Measurements from ENCODE around the gene TANK. TPM values are rescaled to one million over a fixed set of nuclear protein-coding genes. Genes with fewer than 3 reads are reported as not detected.

Gene TANK
- total and polyA plus RNA-seq, 2 of the 13 experiments (the other 11 are each of a cell fraction or from before 2014, with no cell fraction given): 66.9 to 96.1 TPM

DNA sequence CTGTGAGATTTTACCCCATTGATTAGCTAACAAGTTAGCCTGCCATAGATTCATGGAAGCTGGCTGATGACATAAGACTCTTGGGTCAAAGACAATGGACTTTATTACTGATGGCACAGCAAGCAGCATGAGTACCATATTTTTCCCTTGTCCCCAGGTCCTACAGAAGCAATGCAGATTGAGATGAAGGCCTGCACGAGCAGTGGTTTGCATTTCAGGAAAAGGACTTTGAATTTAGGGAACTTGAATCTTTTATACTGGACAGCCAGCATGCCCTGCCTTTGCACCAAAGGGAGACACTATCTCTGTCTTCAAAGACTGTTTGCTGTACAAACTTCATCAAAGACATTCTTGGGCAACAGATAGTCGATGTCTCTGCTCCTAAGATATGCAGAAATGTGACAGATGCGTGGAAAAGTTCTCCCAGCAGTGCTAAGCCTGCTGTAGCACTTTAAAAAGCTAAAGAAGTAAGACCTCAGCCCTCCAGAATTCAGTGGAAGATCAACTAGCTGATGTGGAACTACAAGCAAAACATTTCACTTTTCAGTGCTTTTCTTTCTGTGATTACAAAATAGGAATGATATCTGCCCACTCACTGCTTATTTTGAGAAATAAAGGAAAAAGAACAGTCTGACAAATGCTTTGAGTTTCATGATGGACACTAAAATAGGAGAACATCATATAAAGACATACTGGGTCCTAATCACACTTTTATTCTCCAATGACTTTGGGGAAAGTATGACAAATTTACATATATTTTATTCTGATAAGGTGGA lies 44.4 kb upstream of the TANK start (continued):
- no peak for TF ChIP-seq ZFX (CRISPR knock-in tag; IDR thresholded peaks at IDR 0.05; ENCODE audit: low read depth)
- no peak for TF ChIP-seq ZNF430 (CRISPR knock-in tag; IDR thresholded peaks at IDR 0.05)
- TF ChIP-seq KAT8 (CRISPR knock-in tag; IDR thresholded peaks at IDR 0.05): no peak
- TF ChIP-seq TIGD3 (CRISPR knock-in tag; IDR thresholded peaks at IDR 0.05; ENCODE audit: borderline replicate concordance): no peak
- TF ChIP-seq ZNF770 (CRISPR knock-in tag; IDR thresholded peaks at IDR 0.05): no peak
- no peak for TF ChIP-seq AGO1 (IDR thresholded peaks at IDR 0.05; ENCODE audit: low read depth, low read length, poor library complexity, severe bottlenecking)
- TF ChIP-seq TBX2 (CRISPR knock-in tag; IDR thresholded peaks at IDR 0.05; ENCODE audit: borderline replicate concordance): peak; percentile 76
- no peak for TF ChIP-seq UBTF (CRISPR knock-in tag; IDR thresholded peaks at IDR 0.05)
- TF ChIP-seq NKX3-1 (CRISPR knock-in tag; IDR thresholded peaks at IDR 0.05): no peak
- TF ChIP-seq ZBTB7A (CRISPR knock-in tag; IDR thresholded peaks at IDR 0.05): no peak
- no peak for TF ChIP-seq SIX1 (CRISPR knock-in tag; IDR thresholded peaks at IDR 0.05; ENCODE audit: borderline replicate concordance)
- no peak for TF ChIP-seq SIN3B (IDR thresholded peaks at IDR 0.05; ENCODE audit: low read length)
- no peak for TF ChIP-seq RAD51 (IDR thresholded peaks at IDR 0.05; ENCODE audit: borderline replicate concordance)
- peak; percentile 42; the same call in 1 of the 2 replicates for TF ChIP-seq TGIF2 (CRISPR knock-in tag; IDR thresholded peaks at IDR 0.05)
- no peak for TF ChIP-seq ZNF570 (CRISPR knock-in tag; IDR thresholded peaks at IDR 0.05; ENCODE audit: borderline replicate concordance)
- no peak for TF ChIP-seq ZNF83 (CRISPR knock-in tag; IDR thresholded peaks at IDR 0.05; ENCODE audit: borderline replicate concordance)
- TF ChIP-seq, protein P1, sequence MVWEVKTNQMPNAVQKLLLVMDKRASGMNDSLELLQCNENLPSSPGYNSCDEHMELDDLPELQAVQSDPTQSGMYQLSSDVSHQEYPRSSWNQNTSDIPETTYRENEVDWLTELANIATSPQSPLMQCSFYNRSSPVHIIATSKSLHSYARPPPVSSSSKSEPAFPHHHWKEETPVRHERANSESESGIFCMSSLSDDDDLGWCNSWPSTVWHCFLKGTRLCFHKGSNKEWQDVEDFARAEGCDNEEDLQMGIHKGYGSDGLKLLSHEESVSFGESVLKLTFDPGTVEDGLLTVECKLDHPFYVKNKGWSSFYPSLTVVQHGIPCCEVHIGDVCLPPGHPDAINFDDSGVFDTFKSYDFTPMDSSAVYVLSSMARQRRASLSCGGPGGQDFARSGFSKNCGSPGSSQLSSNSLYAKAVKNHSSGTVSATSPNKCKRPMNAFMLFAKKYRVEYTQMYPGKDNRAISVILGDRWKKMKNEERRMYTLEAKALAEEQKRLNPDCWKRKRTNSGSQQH (CRISPR knock-in tag; IDR thresholded peaks at IDR 0.05; ENCODE audit: low read depth): no peak
- TF ChIP-seq PHF21A (CRISPR knock-in tag; IDR thresholded peaks at IDR 0.05): no peak
- TF ChIP-seq ZNF792 (CRISPR knock-in tag; IDR thresholded peaks at IDR 0.05): 0 out of 2 replicates have a peak, but pooled peaks have one; percentile 24
- no peak for TF ChIP-seq PCBP1 (IDR thresholded peaks at IDR 0.05; ENCODE audit: borderline replicate concordance, low read depth, low read length)
- no peak for TF ChIP-seq NFKB2 (CRISPR knock-in tag; IDR thresholded peaks at IDR 0.05; ENCODE audit: borderline replicate concordance)
- no peak for TF ChIP-seq FLYWCH1 (CRISPR knock-in tag; IDR thresholded peaks at IDR 0.05)
- no peak for TF ChIP-seq HOXA5 (CRISPR knock-in tag; IDR thresholded peaks at IDR 0.05)
- TF ChIP-seq HMGA1 (CRISPR knock-in tag; conservative IDR thresholded peaks at IDR 0.05): no peak
- TF ChIP-seq XBP1 (CRISPR knock-in tag; IDR thresholded peaks at IDR 0.05): no peak

Data from HepG2 (cell line).